Left forelimb (tissue), 1 donor: ENCODE data around the gene NKG7.
A peak's percentile ranks its signal among the peaks of the same experiment; 100 is the strongest.

ENCODE experiments used
- DNase-seq: peaks from one replicate; pipeline ENCODE4 v3.0.0-alpha.2; 2018; ENCODE audit warnings: low spot score

NKG7 gene

GRCh38 chr19:51391073-51391611, 18.7 kb upstream of the NKG7 start:
- no peak for DNase-seq

GRCh38 chr19:51389143-51389542, 16.7 kb upstream of the NKG7 start:
- DNase-seq: no peak

- DNase-seq: no peak
Measured at GRCh38 chr19:51387924-51388389, 15.5 kb upstream of the NKG7 start, which contains the start of gene LIM2. LIM2 (minus strand) TSS chr19:51387974; CDS start chr19:51387443, 531 bp downstream.

GRCh38 chr19:51386882-51387520, 14.5 kb upstream of the NKG7 start:
- no peak for DNase-seq

GRCh38 chr19:51382004-51382403, 9.6 kb upstream of the NKG7 start:
- no peak for DNase-seq

GRCh38 chr19:51380379-51380778, 7.9 kb upstream of the NKG7 start:
- no peak for DNase-seq

GRCh38 chr19:51377422-51377821, 5.0 kb upstream of the NKG7 start:
- DNase-seq: no peak

- no peak for DNase-seq
Measured at GRCh38 chr19:51375504-51376221, 3.2 kb upstream of the NKG7 start.

GRCh38 chr19:51372021-51372648, 319 bp downstream of the NKG7 start:
- DNase-seq: no peak

GRCh38 chr19:51371186-51371690, 1.2 kb downstream of the NKG7 start:
- no peak for DNase-seq

- DNase-seq: no peak
Measured at GRCh38 chr19:51370230-51370629, 2.2 kb downstream of the NKG7 start.

GRCh38 chr19:51368366-51369282, 3.8 kb downstream of the NKG7 start, which contains the start of gene CLDND2:
CLDND2 (minus strand) TSS chr19:51369003; CDS start chr19:51368577, 426 bp downstream.
- DNase-seq: no peak

GRCh38 chr19:51367565-51368365, 4.7 kb downstream of the NKG7 start:
- DNase-seq: peak; percentile 100

- DNase-seq: no peak
Measured at GRCh38 chr19:51367255-51367564, 5.2 kb downstream of the NKG7 start.

GRCh38 chr19:51366389-51367254, 5.8 kb downstream of the NKG7 start:
- DNase-seq: peak; percentile 98

- DNase-seq: no peak
Measured at GRCh38 chr19:51365965-51366388, 6.5 kb downstream of the NKG7 start, which contains the start of gene ETFB. ETFB (minus strand) TSS chr19:51366388; CDS start chr19:51366326, 62 bp downstream.

- no peak for DNase-seq
Measured at GRCh38 chr19:51365211-51365964, 7.1 kb downstream of the NKG7 start.

GRCh38 chr19:51364200-51365106, 8.0 kb downstream of the NKG7 start:
- no peak for DNase-seq
